Panc1 (cell line): Measurements from ENCODE around the gene CSTPP1. TPM values are rescaled to one million over a fixed set of nuclear protein-coding genes. Genes with fewer than 3 reads are reported as not detected.

Source experiments
- ATAC-seq: fragments of 200-7000 bp; cut with Tn5 transposase; 2 replicates; pipeline ENCODE4 v1.9.1; 2020; ENCODE audit warnings: mild to moderate bottlenecking, moderate library complexity
- BruUV-seq: library from RNA; stranded (reverse); fragments of 400-500 nt; replicated peaks from 2 replicates; lab custom pipeline; 2021; lab: Mats Ljungman, UMichigan
- CTCF ChIA-PET: fragments of 300-600 bp; sonication (Branson Sonifier 250); formaldehyde crosslinking; loops from one replicate; lab custom pipeline; 2022; ENCODE audit warnings: antibody characterized with exemption; lab: Charles Lee
- POLR2A ChIA-PET: fragments of 300-600 bp; sonication (Branson Sonifier 250); formaldehyde crosslinking; loops from one replicate; lab custom pipeline; 2022; ENCODE audit warnings: antibody characterized with exemption; lab: Charles Lee
- DNase-seq: peaks from one replicate; pipeline ENCODE4 v3.0.0-alpha.2; 2010; ENCODE audit warnings: low read depth, low spot score
- H3K27ac ChIP-seq: 2 replicates; pipeline ENCODE4 v1.5.1; 2011; ENCODE audit warnings: mild to moderate bottlenecking, low read length, inconsistent platforms
- H3K27me3 ChIP-seq: fragments of 200-500 bp; sonication (Bioruptor generic); 2 replicates; pipeline ENCODE4 v1.6.0; 2014; ENCODE audit warnings: low read length, inconsistent platforms; ENCODE audit not compliant: control insufficient read depth, insufficient read depth
- H3K36me3 ChIP-seq: fragments of 200-500 bp; sonication (Bioruptor generic); 2 replicates; pipeline ENCODE4 v1.5.1; 2014; ENCODE audit warnings: inconsistent platforms, mild to moderate bottlenecking, low read length, moderate library complexity; ENCODE audit not compliant: control insufficient read depth, insufficient read depth
- H3K4me1 ChIP-seq: 2 replicates; pipeline ENCODE4 v1.5.1; 2011; ENCODE audit warnings: inconsistent platforms, mild to moderate bottlenecking, low read length, moderate library complexity; ENCODE audit not compliant: control insufficient read depth, insufficient read depth
- H3K4me3 ChIP-seq, 2 experiments: 2 replicates each; pipeline ENCODE4 v1.5.1; 2011 to 2012; ENCODE audit warnings: low read depth in 2 of 2, low read length in 2 of 2, mild to moderate bottlenecking in 2 of 2, inconsistent platforms in 1 of 2, moderate library complexity in 1 of 2
- H3K9me3 ChIP-seq: fragments of 200-500 bp; sonication (Bioruptor generic); 2 replicates; pipeline ENCODE4 v1.5.1; 2014; ENCODE audit warnings: low read depth, mild to moderate bottlenecking, inconsistent platforms, low read length, moderate library complexity; ENCODE audit not compliant: control insufficient read depth, insufficient read depth
- POLR2AphosphoS5 ChIP-seq: IDR thresholded peaks from 2 replicates; pipeline ENCODE4 v1.6.1; 2012; ENCODE audit warnings: mild to moderate bottlenecking, low read depth, low read length, moderate library complexity
- SIN3A ChIP-seq: IDR thresholded peaks from 2 replicates; pipeline ENCODE4 v1.6.1; 2012; ENCODE audit warnings: low read depth, mild to moderate bottlenecking, low read length, moderate library complexity, borderline replicate concordance; ENCODE audit not compliant: insufficient read depth
- TCF7L2 ChIP-seq: IDR thresholded peaks from 2 replicates; pipeline ENCODE4 v1.6.1; 2011; ENCODE audit warnings: mild to moderate bottlenecking, low read depth, low read length, inconsistent platforms
- in situ Hi-C: cut with HindIII; loops from 2 replicates; pipeline ENCODE4 v1.10.0; 2016; ENCODE audit warnings: low sequenced_read_pairs, low pct_unique_long_range_greater_than_20kb
- intact Hi-C: fragments of 100-400 bp; cut with micrococcal nuclease; formaldehyde crosslinking; loops from one replicate; pipeline ENCODE4 v1.10.0; 2022; ENCODE audit not compliant: unreplicated experiment
- total RNA-seq: library from RNA; stranded (reverse); gene quantifications from one replicate; pipeline ENCODE4 v1.2.1, GENCODE V29; 2021; ENCODE audit not compliant: unreplicated experiment
- TF ChIP-seq, protein P1 (sequence below), 2 experiments: IDR thresholded peaks; 2 replicates each; pipeline ENCODE4 v1.6.1; 2011 to 2012; ENCODE audit warnings: low read depth in 2 of 2, control low read depth in 1 of 2, low read length in 1 of 2, mild to moderate bottlenecking in 1 of 2, moderate library complexity in 1 of 2; ENCODE audit not compliant: insufficient read depth in 1 of 2
- TF ChIP-seq, protein P2 (sequence below): fragments of 450-650 bp; IDR thresholded peaks from 2 replicates; pipeline ENCODE4 v1.5.1; 2017; ENCODE audit warnings: mild to moderate bottlenecking

CSTPP1 gene
- total RNA-seq, 1 experiment from 2014 or later: 29.0 TPM

DNA sequence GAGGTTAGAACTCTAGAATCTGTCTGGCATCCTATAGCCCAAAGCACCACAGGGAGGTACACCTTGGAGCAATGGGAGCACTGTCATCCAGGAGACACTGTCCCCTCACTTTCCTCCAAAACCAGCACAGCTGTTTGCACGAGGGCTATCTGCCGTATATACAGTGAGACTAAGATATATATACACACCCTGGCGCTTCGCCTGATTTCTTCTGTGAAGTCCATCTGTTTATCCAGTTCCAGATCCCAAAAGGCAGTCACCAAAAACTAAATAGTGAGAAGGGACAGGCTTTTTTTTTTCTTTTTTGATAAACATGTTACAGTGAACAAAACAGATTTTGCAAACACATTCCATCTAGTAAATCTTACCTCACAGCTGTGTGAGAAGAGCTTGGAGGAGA, 171.7 kb downstream of the CSTPP1 start:
- CTCF ChIA-PET: no interaction called here
- in situ Hi-C loops: no loop called here
- BruUV-seq: no TSS peak

DNA sequence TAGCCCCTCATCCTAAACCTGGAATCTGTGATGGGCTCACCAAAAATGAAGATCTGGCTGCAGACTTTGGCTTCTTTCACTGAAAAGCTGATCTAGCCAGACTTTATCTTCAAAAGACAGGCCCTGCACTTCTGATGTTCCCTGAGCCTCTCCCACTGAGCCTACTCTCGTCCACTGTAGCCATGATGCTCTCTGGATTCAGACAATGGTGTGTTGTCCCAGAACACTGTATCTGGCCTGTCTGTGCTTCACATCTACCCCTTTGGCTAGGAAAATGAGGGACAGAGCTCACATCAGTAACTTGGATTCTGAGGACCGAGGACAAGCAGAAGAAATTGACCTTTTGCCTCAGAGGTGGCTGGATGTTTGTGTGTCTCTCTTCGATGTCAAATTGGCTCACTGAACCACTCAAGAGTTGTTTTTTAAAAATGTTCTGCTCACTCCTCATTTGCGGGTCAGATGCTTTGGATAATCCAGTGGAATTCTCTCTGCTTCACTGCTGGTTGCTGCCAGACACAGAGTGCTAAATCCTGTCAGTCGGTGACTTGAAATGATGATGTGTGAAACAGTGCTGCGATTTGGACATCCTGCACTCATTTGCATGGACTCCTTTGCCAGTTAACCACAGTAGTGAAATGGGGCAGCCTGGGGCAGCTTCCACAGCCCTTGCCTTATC, 172.6 kb downstream of the CSTPP1 start:
- Histone ChIP-seq H3K36me3 (no peaks in the 10 kb centered on the region), H3K9me3 (no peaks in the 10 kb centered on the region), H3K4me3 (no peak overlapping the region), H3K4me1 (no peaks in the 10 kb centered on the region), H3K27ac (no peak overlapping the region), H3K27me3 (no peaks in the 10 kb centered on the region)
- DNase-seq: no peak
- intact Hi-C loops (no loop called here), in situ Hi-C loops (no loop called here)
- no TSS peak for BruUV-seq
- no peak for ATAC-seq
- POLR2A ChIA-PET: no interaction called here
- CTCF ChIA-PET: no interaction called here
- TF ChIP-seq TCF7L2 (no peak), POLR2AphosphoS5 (no peak), SIN3A (no peak)
- TF ChIP-seq, protein P1, sequence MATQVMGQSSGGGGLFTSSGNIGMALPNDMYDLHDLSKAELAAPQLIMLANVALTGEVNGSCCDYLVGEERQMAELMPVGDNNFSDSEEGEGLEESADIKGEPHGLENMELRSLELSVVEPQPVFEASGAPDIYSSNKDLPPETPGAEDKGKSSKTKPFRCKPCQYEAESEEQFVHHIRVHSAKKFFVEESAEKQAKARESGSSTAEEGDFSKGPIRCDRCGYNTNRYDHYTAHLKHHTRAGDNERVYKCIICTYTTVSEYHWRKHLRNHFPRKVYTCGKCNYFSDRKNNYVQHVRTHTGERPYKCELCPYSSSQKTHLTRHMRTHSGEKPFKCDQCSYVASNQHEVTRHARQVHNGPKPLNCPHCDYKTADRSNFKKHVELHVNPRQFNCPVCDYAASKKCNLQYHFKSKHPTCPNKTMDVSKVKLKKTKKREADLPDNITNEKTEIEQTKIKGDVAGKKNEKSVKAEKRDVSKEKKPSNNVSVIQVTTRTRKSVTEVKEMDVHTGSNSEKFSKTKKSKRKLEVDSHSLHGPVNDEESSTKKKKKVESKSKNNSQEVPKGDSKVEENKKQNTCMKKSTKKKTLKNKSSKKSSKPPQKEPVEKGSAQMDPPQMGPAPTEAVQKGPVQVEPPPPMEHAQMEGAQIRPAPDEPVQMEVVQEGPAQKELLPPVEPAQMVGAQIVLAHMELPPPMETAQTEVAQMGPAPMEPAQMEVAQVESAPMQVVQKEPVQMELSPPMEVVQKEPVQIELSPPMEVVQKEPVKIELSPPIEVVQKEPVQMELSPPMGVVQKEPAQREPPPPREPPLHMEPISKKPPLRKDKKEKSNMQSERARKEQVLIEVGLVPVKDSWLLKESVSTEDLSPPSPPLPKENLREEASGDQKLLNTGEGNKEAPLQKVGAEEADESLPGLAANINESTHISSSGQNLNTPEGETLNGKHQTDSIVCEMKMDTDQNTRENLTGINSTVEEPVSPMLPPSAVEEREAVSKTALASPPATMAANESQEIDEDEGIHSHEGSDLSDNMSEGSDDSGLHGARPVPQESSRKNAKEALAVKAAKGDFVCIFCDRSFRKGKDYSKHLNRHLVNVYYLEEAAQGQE (IDR thresholded peaks at IDR 0.05; ENCODE audit: insufficient read depth in 1 of 2, low read depth in 2 of 2, low read length in 1 of 2): no peak
- TF ChIP-seq, protein P2, sequence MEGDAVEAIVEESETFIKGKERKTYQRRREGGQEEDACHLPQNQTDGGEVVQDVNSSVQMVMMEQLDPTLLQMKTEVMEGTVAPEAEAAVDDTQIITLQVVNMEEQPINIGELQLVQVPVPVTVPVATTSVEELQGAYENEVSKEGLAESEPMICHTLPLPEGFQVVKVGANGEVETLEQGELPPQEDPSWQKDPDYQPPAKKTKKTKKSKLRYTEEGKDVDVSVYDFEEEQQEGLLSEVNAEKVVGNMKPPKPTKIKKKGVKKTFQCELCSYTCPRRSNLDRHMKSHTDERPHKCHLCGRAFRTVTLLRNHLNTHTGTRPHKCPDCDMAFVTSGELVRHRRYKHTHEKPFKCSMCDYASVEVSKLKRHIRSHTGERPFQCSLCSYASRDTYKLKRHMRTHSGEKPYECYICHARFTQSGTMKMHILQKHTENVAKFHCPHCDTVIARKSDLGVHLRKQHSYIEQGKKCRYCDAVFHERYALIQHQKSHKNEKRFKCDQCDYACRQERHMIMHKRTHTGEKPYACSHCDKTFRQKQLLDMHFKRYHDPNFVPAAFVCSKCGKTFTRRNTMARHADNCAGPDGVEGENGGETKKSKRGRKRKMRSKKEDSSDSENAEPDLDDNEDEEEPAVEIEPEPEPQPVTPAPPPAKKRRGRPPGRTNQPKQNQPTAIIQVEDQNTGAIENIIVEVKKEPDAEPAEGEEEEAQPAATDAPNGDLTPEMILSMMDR: no peak

More for the DNA sequence above, 171.7 kb downstream of the CSTPP1 start:
- TF ChIP-seq SIN3A (no peak), TCF7L2 (no peak), POLR2AphosphoS5 (no peak)
- TF ChIP-seq, protein P1 (IDR thresholded peaks at IDR 0.05; ENCODE audit: insufficient read depth in 1 of 2, low read depth in 2 of 2, low read length in 1 of 2): no peak
- TF ChIP-seq, protein P2: no peak
- DNase-seq: no peak
- POLR2A ChIA-PET: no interaction called here
- H3K27ac ChIP-seq: no peak overlapping the region
- no peaks in the 10 kb centered on the region for H3K27me3 ChIP-seq
- H3K36me3 ChIP-seq: no peaks in the 10 kb centered on the region
- ATAC-seq: no peak
- H3K9me3 ChIP-seq: no peaks in the 10 kb centered on the region
- H3K4me1 ChIP-seq: no peaks in the 10 kb centered on the region
- H3K4me3 ChIP-seq: no peak overlapping the region
- intact Hi-C loops: no loop called here
